HFFc6 (cell line): ENCODE measurements around the gene HAP1. TPM values are rescaled to one million over a fixed set of nuclear protein-coding genes. Genes with fewer than 3 reads are reported as not detected.
"Not testable (repeated sequence)": the region's sequence is repeated elsewhere in the genome, so short reads cannot be mapped to it uniquely, and the experiment has no call there.

Experiments used
- DNase-seq: peaks from one replicate; pipeline ENCODE4 v3.0.0-alpha.2; 2018
- H3K27ac Mint-ChIP-seq: 2 replicates; pipeline ENCODE4 v1.8.0; 2020; ENCODE audit warnings: mild to moderate bottlenecking, mixed read lengths
- H3K27me3 Mint-ChIP-seq: 2 replicates; pipeline ENCODE4 v1.8.0; 2021; ENCODE audit warnings: mild to moderate bottlenecking, moderate library complexity, mixed read lengths; ENCODE audit not compliant: insufficient read depth
- H3K36me3 Mint-ChIP-seq: 2 replicates; pipeline ENCODE4 v1.8.0; 2021; ENCODE audit warnings: low read depth, mixed read lengths
- H3K4me1 Mint-ChIP-seq: 2 replicates; pipeline ENCODE4 v1.8.0; 2020; ENCODE audit warnings: low read depth, mixed read lengths
- H3K4me3 Mint-ChIP-seq: 2 replicates; pipeline ENCODE4 v1.8.0; 2020; ENCODE audit warnings: mild to moderate bottlenecking, moderate library complexity, mixed read lengths
- H3K9me3 Mint-ChIP-seq: 2 replicates; pipeline ENCODE4 v1.8.0; 2020; ENCODE audit warnings: mild to moderate bottlenecking, mixed read lengths
- CTCF ChIP-seq: fragments of 200-600 bp; sonication (generic); IDR thresholded peaks from 2 replicates; pipeline ENCODE4 v1.5.0; 2021; ENCODE audit warnings: antibody characterized with exemption, mild to moderate bottlenecking
- total RNA-seq, 6 experiments: library from RNA; stranded (reverse); fragmentation: NEBNext Ultra II Directional; extraction: Animal tissue kit (Norgen Biotek cat#: 25700); gene quantifications; 2 replicates in 1 of 6; 3 replicates in 5 of 6; pipeline ENCODE4 v1.2.3, GENCODE V29; 2021

HAP1 gene
- total RNA-seq, 6 experiments from 2014 or later, result 0.09 to 0.12 TPM; not detected in 4

GRCh38 chr17:41689497-41690299 lies 44.7 kb downstream of the HAP1 start:
- peak overlapping the region; percentile 99 for H3K27ac Mint-ChIP-seq
- H3K4me3 Mint-ChIP-seq, result peak overlapping the region; percentile 95
- H3K4me1 Mint-ChIP-seq, result peaks cover 34% of the 10 kb centered on the region
- H3K27me3 Mint-ChIP-seq, result peaks cover 37% of the 10 kb centered on the region
- peak; percentile 93 for TF ChIP-seq CTCF
- peaks cover 45% of the 10 kb centered on the region for H3K36me3 Mint-ChIP-seq
- peak; percentile 56 for DNase-seq
- H3K9me3 Mint-ChIP-seq, result peaks cover 14% of the 10 kb centered on the region

- peak within 1 kb of the TSS; percentile 95 for H3K4me3 Mint-ChIP-seq
- DNase-seq, result peak; percentile 99
- H3K36me3 Mint-ChIP-seq, result peaks cover 45% of the 10 kb centered on the region
- peak within 1 kb of the TSS; percentile 99 for H3K27ac Mint-ChIP-seq
- TF ChIP-seq CTCF, result no peak
- peaks cover 14% of the 10 kb centered on the region for H3K9me3 Mint-ChIP-seq
- peaks cover 34% of the 10 kb centered on the region for H3K4me1 Mint-ChIP-seq
- peaks cover 29% of the 10 kb centered on the region for H3K27me3 Mint-ChIP-seq
These were observed 45.6 kb downstream of the HAP1 start, which contains the start of gene EIF1 for GRCh38 chr17:41688641-41689496. Gene EIF1, plus strand, starts transcription at chr17:41688885. Its CDS starts 154 bp downstream, at chr17:41689039.

- peaks cover 40% of the 10 kb centered on the region for H3K36me3 Mint-ChIP-seq
- H3K4me3 Mint-ChIP-seq, result peak overlapping the region; percentile 95
- peak overlapping the region; percentile 99 for H3K27ac Mint-ChIP-seq
- H3K4me1 Mint-ChIP-seq, result peaks cover 34% of the 10 kb centered on the region
- no peak for DNase-seq
- TF ChIP-seq CTCF, result peak; percentile 76
- peaks cover 23% of the 10 kb centered on the region for H3K27me3 Mint-ChIP-seq
- H3K9me3 Mint-ChIP-seq, result peaks cover 14% of the 10 kb centered on the region
These were observed 46.4 kb downstream of the HAP1 start for GRCh38 chr17:41687828-41688640.

GRCh38 chr17:41686281-41686680 lies 48.2 kb downstream of the HAP1 start:
- TF ChIP-seq CTCF, result no peak
- Mint-ChIP-seq H3K4me3 (no peak overlapping the region), H3K36me3 (peaks cover 22% of the 10 kb centered on the region), H3K4me1 (peaks cover 24% of the 10 kb centered on the region), H3K27ac (no peak overlapping the region), H3K9me3 (peaks cover 14% of the 10 kb centered on the region), H3K27me3 (peaks cover 26% of the 10 kb centered on the region)
- DNase-seq, result no peak

GRCh38 chr17:41685753-41686152 lies 48.7 kb downstream of the HAP1 start:
- Mint-ChIP-seq H3K4me1 (peaks cover 20% of the 10 kb centered on the region), H3K9me3 (peaks cover 14% of the 10 kb centered on the region), H3K36me3 (peaks cover 18% of the 10 kb centered on the region), H3K27me3 (peaks cover 26% of the 10 kb centered on the region)
- not testable (repeated sequence) for H3K4me3 Mint-ChIP-seq, H3K27ac Mint-ChIP-seq, DNase-seq
